NCI-H2227 (cell line): ENCODE measurements around the gene TINAG.
"Not testable (repeated sequence)": the region's sequence is repeated elsewhere in the genome, so short reads cannot be mapped to it uniquely, and the experiment has no call there.

Experiments used
- DNase-seq: peaks from one replicate; lab custom pipeline; 2025; ENCODE audit not compliant: unreplicated experiment; lab: John Stamatoyannopoulos, UW

The TINAG gene

DNA sequence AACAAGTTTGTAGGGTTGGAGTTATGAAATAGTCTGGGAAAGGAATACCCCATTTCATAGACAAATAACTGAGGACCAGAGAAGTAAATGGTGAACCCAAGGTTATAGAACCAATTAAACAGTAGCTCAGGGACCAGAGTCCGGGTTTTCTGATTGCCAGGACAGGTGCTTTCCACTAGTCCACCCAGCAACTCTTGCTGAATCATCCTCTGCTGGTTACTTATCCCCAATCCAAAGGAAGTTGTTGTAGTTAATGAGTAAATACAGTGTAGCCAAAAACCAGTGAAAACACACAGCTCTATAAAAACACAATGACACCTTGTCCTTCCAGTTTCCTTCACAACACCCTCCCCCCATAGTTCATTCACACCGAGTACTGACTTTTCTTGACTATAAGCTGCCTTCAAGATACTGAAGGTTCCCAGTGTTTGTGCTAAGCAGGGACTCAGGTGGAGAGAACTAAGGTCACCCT lies 766 bp upstream of the TINAG start:
- DNase-seq: no peak

DNA sequence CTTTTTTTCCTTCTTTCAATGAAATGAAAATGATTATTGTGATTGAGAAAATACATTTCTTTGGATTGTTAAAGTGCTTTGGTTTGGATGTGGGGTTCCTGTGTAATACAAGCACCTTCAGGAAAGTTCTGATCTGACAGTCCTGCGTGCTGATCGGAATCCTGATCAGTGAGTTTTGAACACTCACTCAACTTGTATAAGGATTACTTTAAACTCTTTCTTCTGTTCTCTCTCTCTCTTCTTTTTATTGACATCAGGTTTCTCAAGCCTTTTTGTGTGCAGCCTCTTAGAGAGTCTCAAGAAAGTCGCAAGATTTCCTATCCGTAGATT lies 710 bp downstream of the TINAG start:
- DNase-seq: no peak

GRCh38 chr6:54310377-54311152 lies 2.3 kb downstream of the TINAG start:
- DNase-seq: no peak

DNA sequence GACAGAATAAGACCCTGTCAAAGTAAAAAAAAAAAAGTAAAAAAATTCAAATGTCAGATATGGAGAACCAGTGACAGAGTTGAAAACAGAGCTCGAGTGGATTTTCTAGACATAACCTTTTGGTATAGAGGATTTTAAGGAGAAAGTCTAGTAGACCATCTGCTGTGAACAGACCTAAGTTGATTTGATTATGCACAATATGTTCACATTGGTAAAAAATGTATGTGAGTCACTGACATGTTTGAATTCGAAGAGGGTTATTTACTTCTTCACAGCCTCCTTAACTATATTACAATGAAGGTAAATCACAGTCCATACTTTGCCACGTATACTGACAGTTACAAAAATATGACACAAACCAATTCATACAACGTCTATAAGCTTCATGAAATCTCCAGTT lies 7.4 kb downstream of the TINAG start:
- DNase-seq: no peak

DNA sequence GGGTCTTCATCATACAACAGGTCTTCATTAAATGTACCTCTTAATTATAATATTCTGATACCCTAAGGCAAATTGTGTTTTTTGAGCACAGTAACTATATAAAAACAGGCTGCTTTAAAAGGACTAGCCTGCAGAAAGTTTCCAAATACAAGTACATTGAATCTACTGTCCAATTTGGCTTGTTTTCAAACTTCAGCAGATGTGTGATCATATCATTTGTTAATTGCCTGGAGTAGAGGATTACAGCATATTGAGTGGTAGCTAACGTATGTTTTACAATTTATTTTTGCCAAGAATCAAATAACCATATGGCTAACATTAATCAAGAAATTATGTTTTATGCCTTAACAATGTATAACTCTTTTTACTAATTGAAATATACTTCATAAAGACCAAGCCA lies 12.6 kb downstream of the TINAG start:
- no peak for DNase-seq

- DNase-seq: no peak
These were observed 19.4 kb downstream of the TINAG start for GRCh38 chr6:54327631-54328030.

- not testable (repeated sequence) for DNase-seq
These were observed 23.3 kb downstream of the TINAG start for GRCh38 chr6:54331571-54331970.

DNA sequence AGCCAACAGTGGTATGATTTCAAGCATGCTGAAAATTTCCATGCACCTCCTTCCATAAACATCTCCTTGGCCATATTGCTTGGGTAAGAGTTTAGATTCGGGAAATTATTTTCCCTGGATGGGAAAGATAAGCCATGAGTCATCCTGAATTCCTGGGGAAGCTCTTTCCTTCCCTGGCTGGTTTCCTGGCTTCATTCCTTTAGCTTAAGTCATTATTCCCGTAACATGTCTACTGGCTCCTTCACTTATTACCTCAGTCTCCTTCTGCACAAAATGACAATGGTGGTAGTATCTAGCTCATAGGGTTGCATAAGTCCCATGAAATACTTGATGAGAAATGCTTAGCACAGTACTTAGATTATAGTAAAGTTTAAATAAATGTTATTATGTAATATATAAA lies 27.6 kb downstream of the TINAG start:
- DNase-seq: no peak

- DNase-seq: no peak
These were observed 45.7 kb downstream of the TINAG start for GRCh38 chr6:54353975-54354374.

GRCh38 chr6:54354608-54355007 lies 46.4 kb downstream of the TINAG start:
- DNase-seq: no peak

GRCh38 chr6:54357141-54357540 lies 48.9 kb downstream of the TINAG start:
- DNase-seq: no peak

GRCh38 chr6:54361188-54361587 lies 52.9 kb downstream of the TINAG start:
- DNase-seq: no peak

GRCh38 chr6:54361734-54362133 lies 53.5 kb downstream of the TINAG start:
- no peak for DNase-seq

DNA sequence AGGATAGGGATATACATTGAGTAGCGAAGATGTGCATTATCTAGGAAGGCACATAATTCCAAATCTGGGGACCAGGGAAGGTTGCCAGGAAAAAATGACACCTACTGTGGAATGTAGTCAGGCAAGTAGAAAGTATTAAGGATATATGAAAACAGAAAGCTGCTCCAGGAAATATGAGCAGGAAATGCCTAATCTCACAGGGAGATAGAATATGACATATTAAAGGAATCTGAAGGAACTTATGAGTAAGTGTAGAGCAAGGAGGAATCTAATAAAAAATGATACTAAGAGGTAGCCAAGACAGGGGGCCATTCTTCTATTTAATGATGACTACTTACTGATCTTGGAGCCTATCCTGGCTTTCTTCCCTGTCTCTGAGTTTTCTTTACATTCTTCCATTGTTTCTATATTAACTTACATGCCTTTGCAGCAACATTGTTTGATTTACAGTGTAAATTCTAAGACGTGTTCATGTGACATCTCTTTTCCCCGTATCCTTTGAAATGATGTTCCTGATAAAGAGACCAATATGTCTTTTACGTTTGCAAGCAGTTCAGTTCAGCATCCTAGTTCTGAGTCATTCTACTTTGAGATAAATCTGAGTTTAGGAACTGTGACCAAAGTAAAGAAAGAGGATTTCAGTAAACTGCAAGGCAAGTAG lies 58.6 kb downstream of the TINAG start:
- DNase-seq: no peak

- no peak for DNase-seq
These were observed 69.5 kb downstream of the TINAG start for GRCh38 chr6:54377776-54378175.

DNA sequence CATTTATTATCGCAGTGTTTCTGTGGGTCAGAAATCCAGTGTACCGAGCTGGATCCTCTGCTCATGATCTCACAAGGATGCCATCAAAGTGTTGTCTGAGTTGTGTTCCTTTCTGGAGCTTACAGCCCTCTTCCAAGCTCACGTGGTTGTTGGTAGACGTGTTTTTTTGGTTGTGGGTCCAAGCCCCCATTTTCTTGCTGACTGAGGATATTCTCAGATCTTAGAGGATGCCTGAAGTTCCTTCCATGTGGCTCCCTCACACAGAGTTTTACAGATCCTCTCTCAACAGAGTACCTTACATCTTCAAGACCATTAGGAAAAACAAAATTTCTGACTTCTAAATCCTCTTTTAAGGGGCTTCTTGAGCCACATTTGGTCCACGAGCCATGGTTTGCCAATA lies 78.1 kb downstream of the TINAG start:
- DNase-seq: no peak

DNA sequence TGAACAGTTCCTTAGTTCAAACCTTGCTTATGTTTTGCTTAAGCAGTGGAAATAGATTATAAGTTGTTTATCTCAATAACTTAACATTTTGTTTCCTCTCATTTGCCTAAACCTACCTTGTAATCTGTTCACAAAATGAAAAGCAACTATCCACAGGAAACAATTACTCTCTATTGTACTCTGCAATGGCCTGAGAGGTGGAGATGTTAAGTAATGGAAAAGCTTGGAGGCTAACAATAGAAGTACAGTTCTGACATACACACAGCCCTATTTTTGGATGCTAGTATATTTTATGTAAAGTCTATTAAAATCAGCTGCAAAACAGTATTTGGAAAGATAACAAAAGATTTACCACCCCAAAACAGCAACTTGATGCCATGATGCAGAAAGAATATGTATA lies 82.1 kb downstream of the TINAG start:
- DNase-seq: no peak

GRCh38 chr6:54391577-54391976 lies 83.3 kb downstream of the TINAG start:
- DNase-seq: no peak

DNA sequence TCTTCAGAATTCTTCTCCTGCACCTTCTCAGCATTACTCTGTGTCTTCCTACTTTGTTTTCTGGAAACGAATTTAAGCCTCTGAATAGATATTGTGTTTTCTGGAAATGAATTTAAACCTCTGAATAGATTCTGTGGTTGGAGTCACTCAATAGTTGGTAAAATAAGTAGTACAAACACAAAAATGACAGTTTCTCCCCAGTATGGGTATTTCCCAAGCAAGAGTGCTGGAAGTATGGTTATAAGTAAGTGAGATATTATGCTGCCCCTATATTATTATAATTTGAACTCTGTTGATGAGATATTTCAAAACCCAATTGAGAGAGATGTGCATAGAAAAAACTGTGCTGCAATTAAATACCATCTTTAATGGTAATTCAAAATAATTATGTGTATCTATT lies 94.9 kb downstream of the TINAG start:
- no peak for DNase-seq

GRCh38 chr6:54404791-54405190 lies 96.5 kb downstream of the TINAG start:
- no peak for DNase-seq

- DNase-seq: no peak
These were observed 103.5 kb downstream of the TINAG start for GRCh38 chr6:54411767-54412166.

DNA sequence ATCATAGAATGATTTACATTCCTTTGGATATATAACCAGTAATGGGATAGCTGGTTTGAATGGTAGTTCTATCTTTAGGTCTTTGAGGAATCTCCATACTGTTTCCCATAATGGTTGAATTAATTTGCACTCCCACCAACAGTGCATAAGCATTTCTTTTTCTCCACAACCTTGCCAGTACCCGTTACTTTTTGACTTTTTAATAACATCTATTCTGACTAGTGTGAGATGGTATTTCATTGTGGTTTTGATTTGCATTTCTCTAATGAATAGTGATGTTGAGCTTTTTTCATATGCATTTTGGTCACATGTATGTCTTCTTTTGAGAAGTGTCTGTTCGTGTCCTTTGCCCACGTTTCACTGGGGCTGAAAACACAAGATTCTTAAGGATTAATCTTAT lies 107.3 kb downstream of the TINAG start:
- DNase-seq: no peak

- no peak for DNase-seq
These were observed 111.6 kb downstream of the TINAG start for GRCh38 chr6:54419885-54420284.
